NAMALWA (cell line): ENCODE results near the gene VIPR2.

Experiments
- DNase-seq: peaks from one replicate; pipeline ENCODE4 v3.0.0-alpha.2; 2015; ENCODE audit warnings: low spot score

VIPR2 gene

GRCh38 chr7:159040912-159041711 is 103.6 kb downstream of the VIPR2 start:
- DNase-seq, result no peak

DNA sequence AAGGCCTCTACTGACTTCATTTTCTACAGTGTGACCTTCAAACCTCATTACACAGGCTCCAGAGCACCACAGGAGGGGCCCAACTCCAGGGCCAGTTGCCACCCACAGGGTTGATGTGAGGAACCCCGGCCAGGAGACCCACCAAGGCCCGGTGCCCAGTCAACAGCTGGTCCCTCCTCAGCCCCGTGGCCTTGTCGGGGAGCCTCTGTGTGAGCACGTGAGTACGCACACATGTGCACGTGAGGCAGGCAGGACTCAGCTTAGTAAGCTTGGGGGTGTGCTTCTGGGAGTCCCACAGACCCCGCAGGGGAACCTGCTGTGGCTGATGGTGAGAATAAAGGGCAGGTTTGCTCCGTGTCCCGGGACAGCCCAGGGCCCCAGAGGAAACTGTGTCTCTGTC is 104.5 kb downstream of the VIPR2 start:
- DNase-seq, result no peak

DNA sequence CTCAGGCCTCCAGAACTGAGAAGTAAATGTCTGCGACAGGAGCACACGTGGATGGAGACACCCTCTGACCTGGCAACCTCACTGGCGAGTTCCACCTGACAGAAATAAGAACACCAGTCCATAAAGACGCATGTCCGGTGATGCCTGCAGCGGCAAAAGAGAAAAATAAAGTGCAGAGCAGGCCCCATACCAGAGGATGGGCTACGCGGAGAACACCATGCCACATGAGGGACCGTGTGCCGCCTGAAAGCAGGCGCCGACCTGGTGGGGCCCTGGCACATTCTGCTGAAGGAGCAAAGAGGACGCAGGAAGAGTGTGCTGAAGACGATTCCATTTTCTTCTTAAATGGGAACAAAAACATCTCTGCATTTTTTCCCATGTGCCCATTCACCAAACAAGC is 105.0 kb downstream of the VIPR2 start:
- no peak for DNase-seq

GRCh38 chr7:159038066-159038465 is 106.6 kb downstream of the VIPR2 start:
- no peak for DNase-seq

GRCh38 chr7:159036916-159037605 is 107.6 kb downstream of the VIPR2 start:
- DNase-seq, result no peak

DNA sequence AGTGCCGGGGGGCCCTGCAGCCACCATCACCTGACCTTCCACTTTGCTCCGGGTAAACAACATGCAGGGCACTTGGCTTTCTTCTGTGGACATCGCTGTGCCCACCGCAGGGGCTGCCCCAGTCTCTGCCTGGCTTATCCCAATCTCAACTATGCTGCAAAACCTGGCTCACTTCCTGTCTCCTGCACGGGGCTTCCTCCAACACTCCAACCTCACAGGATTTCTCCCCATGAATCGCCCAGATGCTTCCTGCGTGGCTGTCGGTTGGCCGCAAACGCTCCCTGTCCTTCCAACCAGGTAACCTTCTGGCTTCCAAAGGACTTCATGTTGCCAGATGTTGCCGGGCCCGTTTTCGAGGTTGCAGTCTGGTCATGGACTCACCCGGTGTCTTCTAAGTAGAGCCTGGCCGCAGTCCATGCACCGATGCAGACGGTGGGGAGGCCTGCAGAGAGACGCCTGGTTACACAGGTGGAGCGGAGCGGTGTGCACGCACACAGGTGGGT is 109.0 kb downstream of the VIPR2 start:
- no peak for DNase-seq

GRCh38 chr7:159034988-159035387 is 109.7 kb downstream of the VIPR2 start:
- DNase-seq, result no peak

GRCh38 chr7:159034394-159034793 is 110.3 kb downstream of the VIPR2 start:
- DNase-seq, result no peak

- DNase-seq, result no peak
Measured at GRCh38 chr7:159033956-159034355, 110.7 kb downstream of the VIPR2 start.

DNA sequence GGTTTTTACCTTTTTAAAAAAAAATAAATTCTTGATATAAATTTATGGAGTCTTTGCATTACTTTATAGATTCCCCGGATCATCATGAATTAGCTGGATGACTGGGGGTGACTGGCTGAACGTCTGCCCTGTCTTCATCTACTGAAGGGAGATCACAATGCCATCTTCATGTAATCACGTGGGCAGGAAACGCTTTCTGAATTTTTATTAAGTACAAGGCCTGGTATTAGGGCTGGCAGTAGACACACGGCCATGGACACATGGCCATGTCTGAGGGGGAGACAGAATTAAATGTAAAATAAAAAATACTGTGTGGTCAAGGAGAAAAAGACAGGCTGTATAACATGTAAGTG is 111.2 kb downstream of the VIPR2 start:
- no peak for DNase-seq

DNA sequence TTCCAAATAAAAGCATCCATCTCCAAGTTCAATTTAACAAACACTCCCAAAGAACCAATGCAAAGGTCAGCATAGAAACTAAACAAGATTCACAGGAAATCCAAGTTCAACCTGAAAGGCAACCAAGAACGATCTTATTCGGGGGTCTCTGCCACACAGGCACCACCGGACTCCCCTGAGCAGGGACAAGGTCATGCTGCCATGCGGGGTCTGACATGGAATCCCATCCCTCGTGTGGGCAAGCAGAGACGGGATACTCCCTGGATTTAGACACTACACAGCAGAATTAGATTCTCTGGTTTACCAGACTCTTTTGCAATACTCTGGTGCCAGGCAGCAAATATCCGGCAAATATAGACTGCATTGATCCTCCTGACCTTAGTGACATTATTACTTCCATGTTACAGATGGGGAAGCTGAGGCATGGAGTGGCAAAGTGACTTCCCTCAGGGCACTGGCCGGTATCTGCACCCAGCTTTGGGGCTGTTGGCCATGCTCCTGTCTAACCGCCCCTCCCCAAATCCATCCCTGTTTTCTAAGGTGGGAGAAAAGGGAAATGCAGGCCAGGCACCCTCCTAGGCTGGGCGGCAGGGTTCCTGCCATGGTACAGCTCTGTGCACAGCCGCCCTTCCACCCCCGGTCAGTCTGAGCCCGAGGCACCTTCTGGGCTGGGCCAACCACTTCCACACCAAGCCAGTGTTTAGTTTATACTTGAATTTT is 111.8 kb downstream of the VIPR2 start:
- DNase-seq, result no peak

GRCh38 chr7:159032322-159032721 is 112.3 kb downstream of the VIPR2 start:
- DNase-seq, result no peak

DNA sequence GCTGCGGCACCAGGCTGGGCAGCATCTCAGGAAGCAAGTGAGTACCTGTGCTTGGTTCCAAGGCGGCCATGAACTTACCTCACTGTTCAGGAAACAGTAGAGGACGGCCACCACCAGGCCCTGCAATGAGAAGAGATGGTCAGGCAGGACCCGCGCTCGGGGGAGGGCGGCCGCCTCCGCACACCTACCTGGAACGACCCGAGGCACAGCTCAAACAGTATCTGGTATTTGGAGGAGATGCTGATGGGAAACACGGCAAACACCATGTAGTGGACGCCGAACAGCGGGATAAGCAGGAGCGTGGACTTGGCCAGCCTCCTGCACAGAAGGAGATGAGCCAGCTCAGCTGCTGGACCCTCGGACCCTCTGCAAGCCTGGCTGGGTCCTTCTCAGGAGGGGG is 112.9 kb downstream of the VIPR2 start:
- DNase-seq, result no peak

DNA sequence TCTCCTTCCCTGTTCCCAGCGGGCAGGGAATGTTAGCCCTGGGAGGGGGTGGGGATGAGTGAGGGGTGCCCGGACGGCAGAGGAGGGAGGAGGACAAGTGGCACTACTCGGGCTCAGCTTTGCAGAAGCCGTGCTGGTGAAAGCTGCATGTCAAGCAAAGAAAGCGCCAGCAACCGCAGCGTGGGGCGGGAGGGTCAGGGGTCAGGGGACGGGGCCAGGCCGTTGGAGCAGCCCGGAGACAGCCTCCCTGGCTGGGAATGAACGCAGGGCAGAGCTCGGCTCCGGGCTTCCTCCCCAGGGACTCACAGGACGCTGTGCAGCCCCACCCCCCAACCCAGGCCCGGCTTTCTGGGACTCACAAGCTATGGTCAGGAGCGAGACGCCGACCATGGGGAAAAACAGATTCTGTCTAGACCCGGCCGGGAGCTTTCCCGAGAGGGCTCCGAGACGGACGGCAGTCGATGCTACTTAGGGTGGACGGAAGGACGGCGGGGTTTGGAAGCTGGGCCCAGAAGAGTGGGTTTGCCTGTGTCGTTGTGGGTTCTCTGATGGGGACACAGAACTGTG is 113.4 kb downstream of the VIPR2 start:
- no peak for DNase-seq

GRCh38 chr7:159030490-159031134 is 114.1 kb downstream of the VIPR2 start:
- DNase-seq, result no peak

GRCh38 chr7:159028508-159029401 is 115.9 kb downstream of the VIPR2 start:
- DNase-seq, result no peak

GRCh38 chr7:159027789-159028507 is 116.7 kb downstream of the VIPR2 start:
- no peak for DNase-seq

DNA sequence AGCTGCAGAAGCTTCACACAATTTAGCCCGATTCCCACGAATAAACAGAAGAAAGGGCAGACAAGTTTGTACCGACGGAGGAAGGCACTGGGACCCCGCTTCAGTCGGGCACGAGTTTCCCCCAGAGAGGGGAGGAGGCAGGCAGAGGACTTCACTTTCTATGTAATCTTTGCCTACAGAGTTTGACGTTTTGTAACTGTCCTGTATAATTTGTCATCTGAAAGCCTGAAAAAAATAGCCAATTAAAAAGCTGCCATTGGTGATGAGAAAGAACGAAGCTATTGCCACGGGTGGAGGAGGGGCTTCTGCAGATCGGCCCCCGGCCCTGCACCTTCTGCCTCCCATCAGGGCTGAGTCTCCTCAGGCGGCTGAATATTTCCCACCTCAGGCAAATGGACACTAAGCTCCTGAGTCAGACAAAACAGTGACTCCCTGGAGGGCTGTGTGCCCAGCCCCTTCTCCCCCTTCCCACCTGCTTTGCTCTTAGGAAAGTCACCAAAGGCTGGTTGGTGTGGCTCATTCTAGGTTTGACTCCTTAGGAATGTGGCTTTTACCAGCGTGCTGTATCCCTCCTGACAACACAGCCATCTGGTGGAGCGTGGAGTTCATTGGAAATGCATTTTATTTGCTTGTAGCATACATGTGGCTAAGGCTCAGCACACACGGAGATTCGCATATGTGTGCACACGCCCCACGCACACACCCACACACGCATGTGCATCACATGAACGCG is 117.4 kb downstream of the VIPR2 start:
- DNase-seq, result no peak

GRCh38 chr7:159026271-159027055 is 118.2 kb downstream of the VIPR2 start:
- DNase-seq, result no peak
